Ectodermal cell (in vitro differentiated cells): ENCODE measurements around the gene PAIP2. TPM values are rescaled to one million over a fixed set of nuclear protein-coding genes. Genes with fewer than 3 reads are reported as not detected.

Experiments
- H3K27ac ChIP-seq: 2 replicates; pipeline ENCODE4 v1.7.0; 2013; ENCODE audit warnings: mild to moderate bottlenecking, low read depth, low read length; ENCODE audit not compliant: insufficient read depth, poor library complexity, severe bottlenecking
- H3K27me3 ChIP-seq: 2 replicates; pipeline ENCODE4 v1.7.0; 2013; ENCODE audit warnings: mild to moderate bottlenecking, low read length; ENCODE audit not compliant: insufficient read depth, control insufficient read depth, poor library complexity, severe bottlenecking
- H3K36me3 ChIP-seq: one replicate; pipeline ENCODE4 v1.7.0; 2013; ENCODE audit warnings: low read length; ENCODE audit not compliant: control insufficient read depth, insufficient read depth
- H3K4me1 ChIP-seq: one replicate; pipeline ENCODE4 v1.7.0; 2013; ENCODE audit warnings: low read length; ENCODE audit not compliant: control insufficient read depth, insufficient read depth
- H3K4me3 ChIP-seq: 2 replicates; pipeline ENCODE4 v1.7.0; 2013; ENCODE audit warnings: low read depth, low read length, control low read depth; ENCODE audit not compliant: insufficient read depth
- H3K9me3 ChIP-seq: 2 replicates; pipeline ENCODE4 v1.7.0; 2013; ENCODE audit warnings: mild to moderate bottlenecking, low read length, moderate library complexity; ENCODE audit not compliant: control insufficient read depth
- WGBS, 2 experiments: methylation state at CpG; one replicate each; pipeline ENCODE4 v1.1.7; 2013; ENCODE audit warnings: missing lambda C conversion rate in 2 of 2; 5-methylcytosine and 5-hydroxymethylcytosine counted together
- polyA plus RNA-seq, 4 experiments: library from polyadenylated mRNA; stranded (reverse); fragments of 50-300 nt; gene quantifications; one replicate each; pipeline ENCODE4 v1.2.3, GENCODE V29; 2013

The PAIP2 gene, protein sequence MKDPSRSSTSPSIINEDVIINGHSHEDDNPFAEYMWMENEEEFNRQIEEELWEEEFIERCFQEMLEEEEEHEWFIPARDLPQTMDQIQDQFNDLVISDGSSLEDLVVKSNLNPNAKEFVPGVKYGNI
- 176 TPM for polyA plus RNA-seq (2013, experiment 1 of 4)
- 180 TPM for polyA plus RNA-seq (2013, experiment 2 of 4)
- polyA plus RNA-seq (2013, experiment 3 of 4): 174 TPM
- polyA plus RNA-seq (2013, experiment 4 of 4): 196 TPM

- no peaks in the 10 kb centered on the region for H3K9me3 ChIP-seq
- peaks cover 3% of the 10 kb centered on the region for H3K27me3 ChIP-seq
- H3K4me1 ChIP-seq: peaks cover 8% of the 10 kb centered on the region
- H3K4me3 ChIP-seq: peak within 1 kb of the TSS; percentile 87
- peaks cover 12% of the 10 kb centered on the region for H3K36me3 ChIP-seq
- H3K27ac ChIP-seq: peak within 1 kb of the TSS; percentile 99
- WGBS, 2 experiments: 0 to 1% methylated on average over 66 of the region's 66 CpGs
Observed at GRCh38 chr5:139341689-139342422, at the start of gene PAIP2. PAIP2 (plus strand) TSS chr5:139341854; CDS start chr5:139363785, 21,931 bp downstream.

GRCh38 chr5:139293202-139293506 lies 48.5 kb upstream of the PAIP2 start:
- Histone ChIP-seq H3K9me3 (no peaks in the 10 kb centered on the region), H3K4me3 (peak overlapping the region; percentile 94), H3K4me1 (peaks cover 5% of the 10 kb centered on the region), H3K36me3 (no peaks in the 10 kb centered on the region), H3K27ac (peak overlapping the region; percentile 65), H3K27me3 (no peaks in the 10 kb centered on the region)
- 42 to 51% methylated on average over 9 to 11 of the region's 11 CpGs for WGBS, 2 experiments

- WGBS, 2 experiments: 0% methylated on average over 88 of the region's 88 CpGs
- Histone ChIP-seq H3K4me1 (peaks cover 5% of the 10 kb centered on the region), H3K27ac (peak within 1 kb of the TSS; percentile 99), H3K27me3 (no peaks in the 10 kb centered on the region), H3K9me3 (no peaks in the 10 kb centered on the region), H3K4me3 (peak within 1 kb of the TSS; percentile 94), H3K36me3 (no peaks in the 10 kb centered on the region)
Observed at GRCh38 chr5:139293507-139294373, 47.9 kb upstream of the PAIP2 start, which contains the start of gene MATR3. MATR3 (plus strand) TSS chr5:139293740; CDS start chr5:139307416, 13,676 bp downstream.

GRCh38 chr5:139294374-139295165 lies 47.1 kb upstream of the PAIP2 start:
- peaks cover 5% of the 10 kb centered on the region for H3K4me1 ChIP-seq
- H3K27me3 ChIP-seq: no peaks in the 10 kb centered on the region
- H3K9me3 ChIP-seq: no peaks in the 10 kb centered on the region
- H3K36me3 ChIP-seq: no peaks in the 10 kb centered on the region
- H3K27ac ChIP-seq: peak overlapping the region; percentile 99
- H3K4me3 ChIP-seq: peak overlapping the region; percentile 94
- WGBS, 2 experiments: 0% methylated on average over 46 to 48 of the region's 48 CpGs

DNA sequence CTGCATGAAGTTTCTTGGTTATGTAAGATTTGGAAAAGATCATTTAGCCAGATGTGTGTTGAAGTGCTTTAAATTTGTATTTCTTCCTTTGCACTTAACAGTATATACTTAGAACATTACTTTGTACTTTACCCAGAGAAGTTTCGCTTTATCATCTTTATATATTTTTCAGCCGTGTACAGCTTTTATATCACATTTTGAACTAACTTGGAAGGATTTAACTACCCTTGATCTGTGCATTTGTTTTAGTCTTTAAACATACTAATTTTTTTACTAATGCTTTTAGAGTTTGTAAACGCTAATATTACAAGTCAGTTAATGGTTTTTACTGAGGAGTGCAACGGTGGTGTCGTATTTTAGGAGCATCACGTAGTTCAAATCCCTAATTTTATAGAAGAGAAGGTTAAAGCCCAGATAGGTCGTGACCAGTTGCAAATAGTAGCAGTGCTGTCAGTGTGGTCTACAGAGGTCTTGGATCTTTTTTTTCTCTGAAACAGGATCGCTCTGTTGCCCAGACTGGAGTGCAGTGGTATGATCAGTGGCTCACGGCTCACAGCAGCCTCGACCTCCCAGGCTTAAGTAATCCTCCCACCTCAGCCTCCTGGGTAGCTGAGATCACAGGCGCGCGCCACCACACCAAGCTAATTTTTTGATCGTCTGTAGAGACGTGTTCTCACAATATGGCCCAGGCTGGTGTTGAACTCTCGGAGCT lies 46.2 kb upstream of the PAIP2 start:
- Histone ChIP-seq H3K36me3 (no peaks in the 10 kb centered on the region), H3K4me1 (peaks cover 5% of the 10 kb centered on the region), H3K9me3 (no peaks in the 10 kb centered on the region), H3K4me3 (peak overlapping the region; percentile 94), H3K27me3 (no peaks in the 10 kb centered on the region), H3K27ac (peak overlapping the region; percentile 99)
- WGBS, 2 experiments: 62 to 63% methylated on average over 16 of the region's 16 CpGs

GRCh38 chr5:139296198-139296597 lies 45.5 kb upstream of the PAIP2 start:
- Histone ChIP-seq H3K36me3 (no peaks in the 10 kb centered on the region), H3K9me3 (no peaks in the 10 kb centered on the region), H3K27me3 (no peaks in the 10 kb centered on the region), H3K4me1 (peaks cover 5% of the 10 kb centered on the region), H3K27ac (no peak overlapping the region), H3K4me3 (no peak overlapping the region)
- 69 to 76% methylated on average over 5 to 6 of the region's 6 CpGs for WGBS, 2 experiments

DNA sequence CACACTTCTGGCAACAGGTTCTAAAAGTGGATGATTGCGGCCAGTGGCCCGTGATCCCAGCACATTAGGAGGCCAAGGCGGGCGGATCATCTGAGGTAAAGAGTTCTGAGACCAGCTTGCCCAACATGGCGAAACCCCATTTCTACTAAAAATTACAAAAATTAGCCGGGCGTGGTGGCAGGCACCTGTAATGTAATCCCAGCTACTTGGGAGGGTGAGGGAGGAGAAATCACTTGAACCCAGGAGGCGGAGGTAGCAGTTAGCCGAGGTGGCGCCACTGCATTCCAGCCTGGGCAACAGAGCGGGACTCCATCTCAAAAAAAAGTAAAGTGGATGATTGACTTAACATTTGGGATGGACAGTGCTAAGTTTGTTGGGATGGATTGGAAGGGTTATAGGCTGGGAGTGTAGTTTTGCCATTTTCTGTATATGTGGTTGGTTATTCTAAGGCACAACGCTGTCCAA lies 44.8 kb upstream of the PAIP2 start:
- WGBS, 2 experiments: 66 to 71% methylated on average over 12 of the region's 12 CpGs
- H3K4me3 ChIP-seq: no peak overlapping the region
- H3K27me3 ChIP-seq: no peaks in the 10 kb centered on the region
- H3K27ac ChIP-seq: no peak overlapping the region
- H3K4me1 ChIP-seq: peaks cover 5% of the 10 kb centered on the region
- H3K36me3 ChIP-seq: no peaks in the 10 kb centered on the region
- H3K9me3 ChIP-seq: no peaks in the 10 kb centered on the region

DNA sequence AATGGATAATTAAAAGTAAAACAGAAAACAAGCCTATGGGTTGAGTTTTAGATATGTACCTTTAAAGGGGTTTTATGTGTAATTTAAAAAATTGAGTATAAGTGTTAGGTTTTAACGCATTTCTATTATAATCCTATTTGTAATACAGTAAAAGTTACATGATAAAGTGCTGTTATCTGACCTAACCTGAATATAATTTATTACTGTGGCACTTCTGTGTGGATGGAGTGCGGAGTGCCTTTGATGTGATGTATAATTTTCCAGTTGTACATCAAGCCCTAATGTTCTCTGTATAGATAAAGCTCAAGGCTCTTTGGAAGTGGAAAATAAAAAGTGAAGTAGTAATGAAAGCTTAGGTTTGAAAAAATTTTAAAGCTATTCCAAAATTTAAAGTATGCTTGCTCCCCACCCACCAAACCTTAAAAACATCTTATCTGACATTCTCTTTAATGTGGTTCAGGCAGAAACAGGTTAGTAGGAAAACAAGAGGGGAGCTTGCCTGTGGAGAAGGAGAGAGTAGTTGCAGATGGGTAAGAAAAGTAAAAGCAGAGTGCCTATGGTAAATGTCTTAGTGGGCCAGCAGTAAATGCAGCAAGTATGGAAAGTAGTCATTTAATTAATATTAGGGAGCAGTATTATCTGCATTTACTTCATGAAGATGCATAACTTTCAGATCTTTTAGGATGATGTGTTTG lies 44.1 kb upstream of the PAIP2 start:
- Histone ChIP-seq H3K4me3 (no peak overlapping the region), H3K4me1 (peaks cover 5% of the 10 kb centered on the region), H3K27me3 (no peaks in the 10 kb centered on the region), H3K27ac (no peak overlapping the region), H3K36me3 (no peaks in the 10 kb centered on the region), H3K9me3 (no peaks in the 10 kb centered on the region)
- WGBS, 2 experiments: 90 to 100% methylated on average over 1 to 2 of the region's 2 CpGs

GRCh38 chr5:139298242-139298641 lies 43.4 kb upstream of the PAIP2 start:
- Histone ChIP-seq H3K4me3 (no peak overlapping the region), H3K4me1 (peaks cover 5% of the 10 kb centered on the region), H3K27ac (no peak overlapping the region), H3K9me3 (no peaks in the 10 kb centered on the region), H3K36me3 (no peaks in the 10 kb centered on the region), H3K27me3 (no peaks in the 10 kb centered on the region)
- 88 to 89% methylated on average over 11 of the region's 11 CpGs for WGBS, 2 experiments
